ENCODE results near the gene KRT2.
"Not testable (repeated sequence)": the region's sequence is repeated elsewhere in the genome, so short reads cannot be mapped to it uniquely, and the experiment has no call there.

KRT2 gene

DNA sequence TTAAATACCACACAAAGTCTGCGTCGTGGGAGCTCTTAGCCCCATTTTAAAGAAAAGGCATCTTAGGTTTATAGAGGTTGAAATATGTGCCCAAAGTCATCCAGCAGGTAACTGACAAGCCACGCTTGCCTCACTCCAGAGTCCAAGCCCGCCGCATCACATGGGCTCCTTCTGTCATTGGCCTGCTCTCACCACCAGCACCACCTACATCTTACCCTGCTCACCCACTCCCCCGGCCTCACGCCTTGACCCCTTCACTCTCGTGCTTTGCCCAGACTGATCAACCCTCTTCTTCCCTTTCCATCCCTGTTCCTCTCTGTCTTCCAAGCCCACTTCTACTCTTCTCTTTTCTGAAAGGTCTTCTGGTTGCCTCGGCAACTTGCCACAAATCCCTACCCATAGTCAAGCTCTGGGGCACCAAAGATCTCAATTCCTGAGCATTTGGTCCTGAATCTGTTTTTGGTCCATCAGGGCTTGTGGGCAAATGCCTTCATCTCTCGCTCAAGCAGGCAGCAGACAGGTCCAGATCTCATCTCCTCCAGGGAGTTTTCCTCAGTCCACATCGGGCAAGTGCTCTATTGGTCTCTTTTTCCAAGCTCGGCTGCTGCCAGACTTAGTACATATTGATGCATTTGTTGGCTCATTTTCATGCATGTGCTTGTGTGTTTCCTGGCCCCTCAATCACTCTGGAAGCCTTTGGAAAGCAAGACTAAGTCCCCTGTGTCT is 31.7 kb upstream of the KRT2 start:
- no peak for DNase-seq

DNA sequence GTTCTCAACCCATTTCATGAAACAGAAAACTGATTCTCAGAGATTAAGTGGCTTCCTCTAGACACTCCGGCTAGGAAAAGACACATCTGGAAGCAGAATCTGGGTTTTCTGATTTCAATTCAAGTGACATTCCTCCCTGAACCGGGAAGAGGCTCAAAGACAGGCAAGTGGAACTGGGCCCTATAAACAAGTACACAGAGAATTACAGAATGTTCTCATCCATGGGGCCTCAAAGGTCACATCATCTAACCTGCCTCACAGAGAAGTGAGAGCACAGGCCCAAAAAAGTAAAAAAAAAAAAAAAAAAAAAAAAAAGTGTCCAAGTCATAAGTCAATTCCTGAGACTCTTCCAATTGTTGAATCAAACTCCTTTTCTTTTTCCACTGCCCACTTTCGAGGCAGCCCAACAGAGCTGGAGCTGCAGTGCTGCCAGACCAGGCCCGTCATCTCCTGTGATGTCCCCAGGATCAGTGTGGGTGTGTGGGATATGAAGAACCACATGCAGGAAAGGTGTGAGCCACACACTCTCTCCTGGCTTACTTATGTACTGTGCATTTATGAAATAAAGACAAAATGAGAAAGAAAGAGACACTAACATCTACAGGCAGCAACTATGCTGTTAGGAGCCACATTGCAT is 31.0 kb upstream of the KRT2 start:
- no peak for DNase-seq

DNA sequence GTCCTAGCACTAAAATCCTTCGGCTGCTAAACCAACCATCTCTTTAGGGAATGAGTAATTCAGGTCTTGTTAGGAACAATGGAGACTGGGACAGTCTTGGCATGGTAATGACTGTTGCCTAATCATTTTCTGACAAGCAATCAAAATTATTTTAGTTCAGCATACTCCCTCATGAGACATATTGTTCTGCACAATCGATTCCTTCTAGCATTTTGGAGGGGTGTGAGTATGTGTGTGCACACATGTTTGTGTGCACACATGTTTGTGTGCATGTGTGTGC is 30.3 kb upstream of the KRT2 start:
- no peak for DNase-seq

DNA sequence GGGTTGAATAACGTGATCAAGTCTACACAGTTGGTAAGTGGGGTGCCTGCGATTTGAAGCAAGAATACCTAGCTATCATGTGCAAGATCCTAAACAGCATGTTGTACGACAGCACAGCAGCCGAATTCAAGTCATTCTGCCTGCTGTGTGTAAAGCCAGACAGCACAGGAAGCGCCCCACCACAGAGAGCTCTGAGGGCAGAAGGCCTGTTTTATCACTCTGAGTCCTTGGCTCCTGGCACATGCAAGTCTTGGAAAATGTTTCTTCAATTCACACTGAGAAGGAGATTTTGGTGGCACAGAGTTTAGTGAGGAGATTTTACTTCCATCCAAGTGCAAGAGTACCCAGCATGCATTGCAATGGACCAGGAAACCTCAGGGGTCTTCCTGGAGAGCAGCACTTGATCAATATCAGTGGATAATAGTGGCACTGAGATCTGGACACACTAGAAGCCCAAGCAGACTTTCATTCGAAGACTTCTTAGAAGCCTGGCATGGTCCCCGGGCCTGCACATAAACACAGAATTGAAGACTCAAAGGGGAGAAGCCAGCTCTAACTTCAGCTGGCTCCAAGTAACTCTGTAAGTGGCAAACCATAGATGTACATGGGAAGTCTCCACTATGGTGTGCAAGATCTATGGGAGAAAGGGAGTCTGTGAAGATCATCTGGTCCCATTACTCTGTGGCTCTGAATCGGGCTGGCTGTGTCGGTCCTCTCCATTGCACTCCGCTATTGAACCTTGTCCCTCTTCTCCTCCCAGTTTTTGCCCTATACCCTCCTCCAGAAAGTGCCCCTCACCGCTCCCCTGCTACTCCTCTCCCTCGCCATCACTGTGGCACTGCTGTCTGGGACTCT is 29.7 kb upstream of the KRT2 start:
- no peak for DNase-seq

DNA sequence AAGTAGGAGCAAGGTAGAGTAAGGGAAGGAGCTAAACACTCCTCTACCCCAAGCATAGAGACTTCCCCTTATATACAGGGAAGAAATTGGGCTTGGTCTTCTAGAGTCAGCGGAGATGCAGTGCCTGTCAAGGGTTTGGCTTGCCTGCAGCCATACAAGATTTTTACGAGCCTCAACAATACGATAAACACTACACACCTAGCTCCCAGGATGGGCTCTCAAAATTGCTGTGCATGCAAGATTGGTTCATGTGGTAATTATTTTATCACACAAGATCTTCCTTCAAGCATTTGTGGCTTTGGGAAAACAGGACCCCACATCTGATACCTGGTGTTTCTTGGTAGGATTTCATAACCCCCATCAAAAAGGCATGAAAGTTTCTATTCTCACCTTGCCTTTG is 28.4 kb upstream of the KRT2 start, which contains the start of gene KRT1:
Gene KRT1 (minus strand): TSS at position 45 of the 400 bp plus-strand sequence. CDS start 59 bp downstream, outside the sequence.
- no peak for DNase-seq

DNA sequence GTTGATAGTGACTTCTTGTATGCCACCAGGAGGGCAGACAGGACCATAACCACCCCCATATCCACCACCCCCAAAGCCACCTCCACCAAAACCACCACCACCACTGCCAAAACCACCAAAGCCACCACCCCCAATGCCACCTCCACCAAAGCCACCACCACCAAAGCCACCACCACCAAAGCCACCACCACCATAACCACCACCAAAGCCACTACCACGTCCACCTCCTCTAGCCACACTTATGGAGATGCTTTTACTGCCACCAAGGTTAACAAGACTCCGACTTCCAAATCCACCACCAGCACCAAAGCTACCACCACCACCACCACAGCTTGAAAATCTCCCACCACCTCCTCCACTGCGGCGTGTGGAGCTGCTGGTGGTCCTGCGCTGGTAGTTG is 27.9 kb upstream of the KRT2 start:
- no peak for DNase-seq

DNA sequence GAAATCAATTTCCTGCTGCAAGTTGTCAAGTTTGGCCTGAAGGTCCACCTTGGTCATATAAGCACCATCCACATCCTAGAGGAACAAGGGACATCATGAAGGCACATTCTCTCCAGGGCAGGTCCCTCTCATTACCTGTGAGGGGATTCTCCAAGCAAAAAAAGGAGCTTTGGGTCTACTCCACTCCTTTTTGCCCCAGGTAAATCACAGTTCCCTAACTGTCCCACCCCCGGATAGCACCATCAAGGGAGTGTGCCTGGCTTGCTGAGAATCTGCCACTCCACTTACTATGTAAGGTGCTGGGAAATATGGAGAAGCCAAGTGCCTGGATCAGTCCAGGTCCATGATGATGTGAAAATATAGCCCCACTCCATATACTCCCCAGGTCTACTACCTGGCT is 25.7 kb upstream of the KRT2 start:
- DNase-seq: no peak

DNA sequence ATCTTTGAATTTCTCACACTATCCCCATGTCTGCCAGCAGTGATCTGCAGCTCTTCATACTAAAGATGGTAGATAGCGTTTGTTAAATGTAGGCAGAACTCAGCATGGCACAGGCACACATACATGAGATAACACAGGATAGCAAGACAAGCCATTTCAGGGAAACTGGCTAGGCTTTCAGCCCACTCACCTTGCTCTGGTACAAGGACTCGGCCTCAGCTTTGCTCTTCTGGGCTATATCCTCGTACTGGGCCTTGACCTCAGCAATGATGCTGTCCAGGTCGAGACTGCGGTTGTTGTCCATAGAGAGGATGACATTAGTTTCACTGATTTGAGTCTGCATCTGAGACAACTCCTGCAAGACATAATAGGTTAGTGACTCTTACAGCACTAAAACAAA is 25.1 kb upstream of the KRT2 start:
- no peak for DNase-seq

DNA sequence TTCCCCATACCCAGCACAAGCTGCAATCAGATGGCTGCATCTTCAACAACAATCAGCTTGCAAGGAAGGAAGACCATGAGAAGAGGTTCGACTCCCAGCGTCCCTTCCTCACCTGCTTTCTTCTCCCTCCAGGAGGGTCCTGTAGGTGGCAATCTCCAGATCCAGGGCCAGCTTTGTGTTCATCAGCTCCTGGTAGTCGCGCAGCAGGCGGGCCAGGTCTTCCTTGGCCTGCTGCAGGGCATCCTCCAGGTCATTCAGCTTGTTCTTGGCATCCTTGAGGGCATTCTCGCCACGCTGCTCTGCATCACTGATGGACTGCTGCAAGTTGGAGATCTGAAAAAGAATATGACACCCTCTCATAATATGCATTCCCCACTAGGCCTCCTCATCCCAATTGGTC is 24.2 kb upstream of the KRT2 start:
- DNase-seq: no peak

DNA sequence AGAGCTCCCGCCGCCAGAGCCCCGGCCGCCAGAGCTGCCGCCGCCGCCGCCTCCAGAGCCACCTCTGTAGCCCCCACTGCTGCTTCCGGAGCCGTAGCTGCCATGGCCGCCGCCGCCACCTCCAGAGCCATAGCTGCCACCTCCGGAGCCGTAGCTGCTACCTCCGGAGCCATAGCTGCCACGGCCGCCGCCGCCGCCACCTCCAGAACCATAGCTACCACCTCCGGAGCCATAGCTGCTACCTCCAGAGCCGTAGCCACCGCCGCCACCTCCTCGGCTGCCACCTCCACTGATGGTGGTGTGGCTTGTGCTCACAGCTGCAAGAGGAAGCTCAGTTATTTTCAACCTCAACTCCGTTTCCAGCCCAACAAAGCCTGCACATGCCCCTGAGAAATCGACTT is 23.3 kb upstream of the KRT2 start:
- DNase-seq: no peak

DNA sequence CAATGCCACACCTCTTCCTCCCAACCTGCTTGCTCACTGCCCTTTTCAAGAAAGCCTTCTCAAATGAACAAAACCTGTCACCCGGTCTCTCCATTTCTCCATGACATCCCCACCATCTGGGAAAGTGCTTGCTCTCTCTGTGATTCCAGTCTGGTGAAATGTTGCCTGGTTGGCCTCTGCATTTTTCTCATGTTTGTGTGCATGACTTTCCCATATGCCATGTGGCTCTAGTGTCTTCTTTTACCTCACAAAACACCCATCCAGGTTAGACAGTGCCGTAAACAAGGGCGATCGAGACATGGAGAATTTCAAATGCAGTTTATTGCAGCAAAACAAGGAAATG is 22.4 kb upstream of the KRT2 start:
- DNase-seq: no peak

DNA sequence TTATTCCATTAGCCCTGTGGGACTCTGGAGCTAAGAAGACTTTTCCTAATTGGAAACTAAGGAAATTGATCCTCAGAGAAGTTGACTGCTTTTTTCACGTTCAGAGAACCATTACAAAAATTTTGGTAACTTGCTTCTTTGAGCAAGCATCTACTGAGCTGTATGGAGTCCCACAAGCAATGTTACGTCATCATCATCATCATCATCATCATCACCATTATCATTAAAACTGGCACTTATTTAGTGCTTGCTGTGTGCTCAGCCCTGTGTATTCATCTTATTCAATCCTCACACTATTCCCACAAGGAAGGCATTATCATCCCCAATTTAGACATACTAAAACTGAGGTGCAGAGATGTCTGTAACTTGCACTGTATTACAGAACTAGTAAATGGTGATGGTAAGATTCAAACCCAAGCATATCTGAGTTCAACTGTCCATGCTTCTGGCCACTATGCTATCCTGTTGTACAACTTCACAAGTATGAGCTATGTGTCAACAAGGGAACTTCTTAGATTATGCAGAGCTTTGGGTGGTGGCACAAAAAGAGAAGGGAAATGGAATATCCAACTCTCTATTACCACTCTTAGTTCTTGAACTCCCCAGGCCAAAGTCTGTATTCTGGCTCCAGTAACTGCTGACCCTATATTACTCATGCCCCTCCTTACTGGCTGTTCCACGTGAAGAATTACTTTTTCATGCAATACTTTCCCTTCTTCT is 21.9 kb upstream of the KRT2 start:
- DNase-seq: no peak

DNA sequence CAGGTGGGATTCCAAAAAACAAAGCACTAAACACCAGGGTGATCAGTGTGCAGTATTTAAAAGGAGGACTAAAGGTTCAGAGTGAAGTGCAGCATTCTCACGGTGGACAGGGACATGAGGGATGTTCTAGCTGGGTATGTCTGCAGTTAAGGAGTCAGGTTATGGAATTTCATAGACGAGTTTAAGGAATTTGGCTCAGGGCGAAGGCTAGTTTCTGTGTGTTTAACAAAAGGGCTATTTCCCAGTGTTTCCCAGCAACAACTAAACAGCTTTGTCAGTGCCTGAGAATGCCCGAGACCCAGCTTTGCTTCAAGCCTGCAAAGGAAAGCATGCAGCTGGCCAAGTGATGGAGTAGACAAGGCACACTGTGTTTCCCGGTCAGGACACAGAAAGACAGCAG is 21.2 kb upstream of the KRT2 start:
- DNase-seq: no peak

DNA sequence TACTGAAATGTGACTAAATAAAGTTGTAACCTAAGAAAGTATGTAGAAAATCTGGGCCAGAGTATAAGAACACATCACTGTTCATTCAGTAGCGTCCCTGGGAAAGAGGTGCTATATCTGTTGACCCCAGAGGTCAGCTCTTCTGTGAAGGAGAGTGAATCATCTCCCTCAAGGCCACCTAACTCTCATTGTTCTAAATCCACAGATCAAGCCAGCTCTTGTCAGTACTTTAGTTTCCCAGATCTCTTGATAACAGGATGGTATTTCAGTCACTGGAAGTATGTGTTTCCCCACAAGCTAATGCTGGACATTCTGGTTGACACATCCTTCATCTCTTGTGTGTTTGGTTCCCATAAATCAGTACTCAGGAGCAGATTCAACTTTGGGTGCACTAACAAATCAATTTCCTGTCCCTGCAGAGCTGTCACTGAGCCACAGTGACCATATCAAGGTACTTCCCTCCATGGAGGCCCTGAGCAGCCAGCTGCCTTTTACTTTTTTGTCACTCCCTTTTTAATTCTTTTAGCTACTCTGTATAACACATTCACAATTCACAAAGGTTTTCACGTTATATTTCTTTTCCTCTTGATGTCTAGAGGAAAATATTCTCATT is 20.4 kb upstream of the KRT2 start:
- DNase-seq: no peak

DNA sequence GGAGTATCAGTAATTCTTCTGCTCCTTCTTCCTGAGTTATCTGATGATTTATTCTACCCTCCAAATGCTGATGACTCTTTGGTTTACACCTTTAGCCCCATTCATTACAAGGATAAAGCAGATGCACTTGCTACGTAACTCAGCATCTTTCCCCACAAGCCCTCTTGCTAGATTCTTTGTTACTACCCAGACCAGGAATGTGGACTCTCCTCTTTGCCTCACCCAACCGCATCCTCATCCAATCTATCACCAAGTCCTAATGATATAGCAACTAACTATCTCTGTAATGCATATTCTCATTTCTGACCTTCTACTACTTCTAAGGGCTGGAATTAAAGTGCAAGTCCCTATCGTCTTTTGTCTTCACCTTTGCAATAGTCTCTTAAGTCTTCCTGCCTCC is 18.9 kb upstream of the KRT2 start:
- DNase-seq: no peak

DNA sequence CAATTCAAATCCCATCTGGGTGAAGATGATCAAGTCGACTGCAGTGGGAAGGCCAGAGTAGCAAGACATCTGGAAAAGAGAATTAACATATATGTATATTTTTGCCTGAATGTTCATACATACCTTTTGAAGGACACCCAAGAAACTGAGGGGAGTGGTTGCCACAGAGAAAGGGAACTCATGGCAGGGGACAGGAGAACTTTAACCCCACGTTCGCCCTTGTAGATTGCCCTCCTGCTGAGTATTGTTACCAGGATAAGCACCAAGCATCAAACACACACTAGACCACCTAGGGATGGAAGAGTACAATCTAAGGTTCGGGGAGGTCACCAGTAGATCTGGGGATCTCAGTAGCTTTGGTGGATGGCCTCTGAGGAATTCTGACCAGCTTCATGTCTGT is 18.5 kb upstream of the KRT2 start:
- DNase-seq: no peak

DNA sequence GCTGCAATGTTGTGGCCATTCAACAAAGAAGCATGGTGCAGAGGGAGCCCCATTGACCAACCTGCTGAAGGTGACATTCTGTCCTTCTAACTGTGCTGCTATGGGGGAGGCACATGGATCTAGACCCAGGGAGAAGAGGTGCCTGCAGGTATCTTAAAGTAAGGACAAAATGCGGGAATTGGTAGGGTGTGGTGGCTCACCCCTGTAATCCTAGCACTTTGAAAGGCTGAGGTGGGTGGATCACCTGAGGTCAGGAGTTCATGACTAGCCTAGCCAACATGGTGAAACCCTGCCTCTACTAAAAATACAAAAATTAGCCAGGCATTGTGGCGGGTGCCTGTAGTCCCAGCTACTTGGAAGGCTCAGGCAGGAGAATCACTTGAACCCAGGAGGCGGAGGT is 17.9 kb upstream of the KRT2 start:
- not testable (repeated sequence) for DNase-seq

DNA sequence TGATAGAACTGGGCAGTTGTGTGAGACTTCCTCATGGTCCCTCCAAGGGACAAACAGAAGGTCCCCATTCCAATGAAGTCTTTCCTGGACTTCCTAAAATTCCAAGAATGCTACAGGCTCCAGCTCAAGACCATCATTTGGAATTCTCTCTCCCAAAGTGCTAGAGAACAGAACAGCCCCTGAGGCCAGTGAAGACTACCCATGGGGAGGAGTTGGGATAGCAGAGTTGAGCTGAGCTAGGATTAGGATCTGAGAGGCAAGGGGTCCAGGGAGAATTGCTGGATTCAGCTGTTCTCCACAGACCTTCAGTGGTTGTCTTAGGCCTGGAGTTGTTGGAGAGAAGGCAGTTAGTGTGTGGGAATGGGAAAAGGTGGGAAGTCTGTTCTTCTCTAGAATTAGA is 17.4 kb upstream of the KRT2 start:
- DNase-seq: no peak

DNA sequence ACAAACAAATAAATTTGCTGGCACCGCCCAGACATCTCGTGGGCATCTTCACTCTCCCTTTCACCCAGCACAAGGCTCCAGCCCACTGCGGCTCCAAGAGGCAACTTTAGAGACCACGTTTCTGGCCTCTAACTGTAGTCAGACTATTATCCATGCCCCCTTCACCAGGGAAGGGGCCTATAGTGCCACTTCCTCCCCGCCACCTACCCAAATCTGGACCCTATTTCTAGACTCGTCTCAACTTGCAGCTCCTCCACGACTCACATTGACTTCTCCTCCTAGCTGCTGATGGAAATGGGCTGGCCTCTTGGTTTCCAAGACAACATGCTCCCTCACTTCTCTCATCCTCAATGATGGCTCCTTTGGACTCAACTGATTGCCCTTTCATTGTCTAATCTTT is 15.9 kb upstream of the KRT2 start:
- no peak for DNase-seq

DNA sequence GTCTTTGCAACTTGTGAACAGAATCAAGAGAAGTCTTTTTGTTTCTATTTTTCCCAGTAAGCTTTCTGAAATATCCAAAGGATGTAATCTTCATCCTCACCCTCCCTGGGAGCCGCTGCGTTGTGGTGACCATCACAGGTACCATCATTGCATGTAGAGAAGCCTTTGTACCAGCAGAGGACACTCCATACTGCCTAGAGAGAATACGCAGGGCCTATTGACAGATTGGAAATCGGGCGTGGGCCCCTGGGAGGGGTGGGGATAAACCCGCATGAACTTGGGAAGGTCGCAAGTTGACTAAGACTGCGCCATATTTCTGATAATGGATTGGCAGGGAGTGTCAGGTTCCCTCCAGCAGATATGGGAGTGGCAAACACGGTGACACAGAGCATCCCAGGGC is 15.5 kb upstream of the KRT2 start:
- no peak for DNase-seq

DNA sequence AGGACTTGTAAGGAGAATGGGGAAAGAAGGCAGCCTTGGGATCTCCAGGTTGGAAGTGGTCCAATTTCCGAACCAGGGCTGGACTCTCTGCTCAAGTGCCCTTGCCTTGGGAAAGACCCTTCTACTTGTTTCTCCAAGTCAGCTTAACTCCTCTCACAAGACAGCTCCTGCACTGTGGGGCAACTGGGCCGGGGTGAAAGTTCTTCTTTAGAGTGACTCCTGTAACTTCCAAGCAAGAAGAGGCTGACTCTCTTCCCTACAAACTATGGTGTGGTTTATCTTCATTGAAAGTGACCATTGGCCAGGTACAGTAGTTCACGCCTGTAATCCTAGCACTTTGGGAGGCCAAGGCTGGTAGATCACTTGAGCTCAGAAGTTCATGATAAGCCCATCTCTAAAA is 14.5 kb upstream of the KRT2 start:
- no peak for DNase-seq

DNA sequence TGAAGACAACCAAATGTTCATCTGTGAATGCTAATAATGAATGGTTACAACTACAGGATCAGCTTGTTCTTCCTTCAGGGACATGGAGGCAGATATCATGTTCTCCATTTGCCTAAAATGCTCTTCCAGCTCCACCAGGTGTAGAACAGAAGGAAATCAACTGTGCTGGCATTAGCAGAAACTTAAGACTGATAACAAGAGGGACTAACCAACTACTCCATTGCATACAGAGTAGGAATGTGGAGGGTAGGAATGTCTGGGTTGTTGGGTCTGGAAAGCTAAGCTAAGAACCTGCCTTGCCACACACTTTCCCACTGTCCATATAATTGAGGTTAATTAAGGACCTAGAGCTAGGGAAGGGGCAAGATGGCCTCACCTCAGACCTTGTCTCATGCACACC is 11.4 kb upstream of the KRT2 start:
- no peak for DNase-seq

DNA sequence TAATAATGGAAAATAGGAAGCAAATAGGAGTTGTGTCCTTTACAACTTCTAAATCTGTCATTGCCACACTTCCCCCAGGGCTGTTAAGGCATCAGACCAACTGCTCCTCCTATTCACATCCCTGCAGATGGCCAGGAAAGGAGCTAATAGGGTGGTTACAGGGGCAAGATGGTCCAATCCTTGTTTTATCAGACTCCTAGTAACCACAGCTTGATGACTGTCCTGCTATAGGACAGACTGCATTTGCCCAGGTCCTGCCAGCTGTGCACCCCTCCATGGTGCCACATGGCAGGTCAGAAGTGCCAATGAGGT is 10.9 kb upstream of the KRT2 start:
- DNase-seq: no peak
